Activated naive CD4-positive, alpha-beta T cell treated with anti-CD3 and anti-CD28 coated beads, Interleukin-2, amount 50 U/mL, for 16 hours (primary cell): ENCODE measurements around the gene DOCK1.

Source experiments
- DNase-seq: peaks from one replicate; pipeline ENCODE4 v3.0.0-alpha.2; 2020

DOCK1 gene

DNA sequence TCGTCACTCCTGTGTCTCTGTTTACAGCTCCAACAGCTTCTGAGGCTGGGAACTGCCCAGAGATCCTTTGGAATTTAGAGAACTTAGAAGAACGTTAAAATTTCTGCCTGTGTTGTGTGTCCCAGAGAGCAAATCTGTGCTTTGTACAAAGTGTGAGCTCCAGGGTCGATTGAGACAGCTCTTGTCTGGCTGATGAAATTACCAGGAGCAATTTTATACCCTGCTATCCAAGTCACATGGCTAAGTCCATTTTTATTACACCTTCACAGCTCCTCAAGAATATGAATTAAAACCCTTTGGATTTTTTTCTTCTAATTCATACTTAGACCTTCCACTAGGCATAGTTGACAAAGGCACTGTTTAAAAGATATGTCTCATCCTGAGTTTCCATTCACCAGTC is 337.7 kb downstream of the DOCK1 start:
- DNase-seq, result no peak

DNA sequence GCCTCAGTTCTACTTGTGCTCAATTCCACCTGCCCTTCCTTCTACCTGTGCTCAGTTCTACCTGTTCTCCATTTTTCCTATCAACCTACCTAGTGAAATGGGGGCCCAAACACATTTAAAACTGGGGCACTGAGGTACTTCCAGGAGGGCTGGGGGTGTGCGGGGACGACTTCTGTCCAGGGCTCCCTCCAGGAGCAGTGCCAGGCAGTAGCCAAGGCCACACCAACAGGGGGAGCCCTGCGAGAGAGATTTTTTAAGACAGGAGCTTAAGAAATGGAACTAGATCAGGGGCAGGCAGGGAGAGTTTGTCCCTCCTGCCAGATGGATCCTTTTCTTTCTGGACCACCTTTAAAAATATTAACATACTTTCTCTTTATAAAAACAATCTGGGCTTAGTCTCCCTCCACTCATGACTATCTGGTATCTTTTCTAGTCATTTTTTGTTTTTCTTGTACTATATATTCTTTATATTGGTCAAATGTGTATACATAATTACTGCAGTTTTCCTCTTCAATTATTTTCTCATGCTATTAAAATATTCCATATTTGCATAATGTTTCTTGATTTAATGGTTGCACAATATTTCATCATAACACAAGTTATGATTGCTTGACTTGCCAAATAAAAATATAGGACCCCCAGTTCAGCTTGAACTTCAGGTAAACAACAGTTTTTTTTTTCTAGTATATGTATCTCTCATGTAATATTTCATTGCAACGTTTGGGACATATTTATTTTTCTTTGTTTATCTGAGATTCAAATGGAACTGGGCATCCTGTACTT is 338.5 kb downstream of the DOCK1 start:
- no peak for DNase-seq

DNA sequence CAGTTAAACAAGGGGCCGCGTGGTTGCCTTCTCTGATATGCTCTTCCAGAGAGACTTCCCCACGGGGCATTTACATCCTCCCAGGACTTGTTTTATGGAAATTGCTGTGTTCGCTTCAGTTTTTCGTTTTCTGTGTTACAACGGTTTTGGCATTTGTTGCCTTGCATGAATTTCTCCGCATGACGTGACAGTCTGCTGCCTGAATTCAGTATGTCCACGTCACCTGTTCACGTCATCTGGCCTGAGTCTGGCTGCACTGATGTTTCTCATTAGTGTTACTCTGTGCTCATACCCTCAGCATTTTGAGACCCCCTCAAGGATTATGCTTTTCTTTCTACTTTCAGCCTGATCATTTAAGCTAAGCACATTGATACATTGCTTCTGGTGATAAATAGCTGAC is 340.2 kb downstream of the DOCK1 start:
- DNase-seq, result no peak

DNA sequence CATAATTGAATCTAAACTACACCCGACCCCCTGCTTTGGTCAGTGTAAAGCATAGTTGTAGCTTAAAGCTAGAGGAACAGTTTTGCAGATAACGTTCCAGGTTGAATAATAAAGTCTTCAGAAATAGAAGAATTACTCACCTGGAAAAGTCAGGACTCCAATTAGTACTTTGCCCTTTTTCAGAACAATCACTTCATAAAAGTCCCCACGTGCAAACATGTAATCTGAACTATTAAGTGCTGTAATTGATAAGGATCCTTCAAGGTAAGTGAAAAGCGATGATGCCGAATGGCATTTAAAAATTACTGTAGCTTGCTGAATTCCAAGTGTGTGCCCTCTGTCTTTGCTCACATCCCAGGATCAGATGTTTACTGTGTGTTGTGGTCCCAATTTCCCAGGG is 344.8 kb downstream of the DOCK1 start:
- DNase-seq, result no peak

GRCh38 chr10:127252818-127253217 is 347.6 kb downstream of the DOCK1 start:
- DNase-seq, result no peak

DNA sequence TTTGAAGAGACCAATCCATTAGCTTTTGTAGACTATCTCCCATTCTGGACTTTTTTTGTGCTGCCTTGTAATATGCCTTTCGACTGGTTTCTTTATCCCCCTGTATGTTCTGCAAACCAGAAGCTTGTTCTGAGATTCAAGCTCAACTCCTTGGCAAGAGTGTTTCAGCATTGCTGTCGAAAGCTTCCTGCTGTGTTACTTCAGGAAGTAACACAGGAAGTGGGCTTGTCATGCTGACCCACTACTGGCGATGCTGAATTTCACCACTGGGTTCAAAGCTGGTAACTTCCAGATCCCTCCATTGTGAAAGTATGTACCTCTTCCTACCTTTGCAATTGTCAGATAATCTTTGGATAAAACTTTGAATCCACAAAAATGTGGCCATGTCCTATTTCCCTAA is 349.0 kb downstream of the DOCK1 start:
- DNase-seq, result no peak

GRCh38 chr10:127257395-127257794 is 352.2 kb downstream of the DOCK1 start:
- DNase-seq, result no peak

DNA sequence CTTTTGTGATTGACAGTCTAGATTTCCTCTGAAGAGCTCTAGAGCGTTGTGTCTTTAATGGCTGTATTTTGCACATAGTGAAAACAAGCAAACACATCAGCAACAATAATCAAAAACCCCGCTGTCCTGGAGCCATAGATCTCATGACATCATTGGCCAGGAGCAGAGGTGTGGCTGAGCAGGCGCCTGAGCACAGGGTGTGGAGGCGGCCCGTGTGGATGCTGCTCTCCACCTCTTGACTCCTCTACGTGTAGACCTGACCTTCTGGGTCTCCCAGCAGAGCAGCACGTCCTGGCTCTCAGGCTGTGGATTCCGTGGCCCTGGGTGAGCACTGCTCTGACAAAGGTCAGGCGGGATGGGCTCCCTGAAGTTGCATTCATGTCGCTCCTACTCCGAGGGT is 354.1 kb downstream of the DOCK1 start:
- no peak for DNase-seq

- DNase-seq, result no peak
These were observed 357.4 kb downstream of the DOCK1 start for GRCh38 chr10:127262606-127263005.

GRCh38 chr10:127265288-127265687 is 360.1 kb downstream of the DOCK1 start:
- DNase-seq, result no peak

DNA sequence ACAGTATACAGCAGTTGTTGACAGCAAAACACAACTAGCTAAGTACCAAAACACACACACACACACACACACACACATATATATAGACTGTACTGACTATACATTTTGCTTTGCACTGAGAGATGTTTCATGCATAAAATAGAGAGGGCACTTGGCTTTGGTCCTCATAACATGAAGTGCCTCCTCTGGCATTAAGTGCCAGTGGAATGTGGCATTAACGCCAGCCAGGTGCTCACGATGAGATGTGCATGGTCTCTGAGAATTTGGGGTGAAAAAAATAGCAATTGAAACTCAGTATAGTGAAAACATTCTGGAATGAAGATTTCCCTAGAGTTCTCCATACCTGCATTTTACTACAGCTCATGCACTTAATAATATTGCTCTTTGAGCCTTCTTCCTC is 361.2 kb downstream of the DOCK1 start:
- no peak for DNase-seq

- no peak for DNase-seq
These were observed 362.2 kb downstream of the DOCK1 start for GRCh38 chr10:127267442-127267841.

GRCh38 chr10:127272076-127272475 is 366.8 kb downstream of the DOCK1 start:
- DNase-seq, result no peak

DNA sequence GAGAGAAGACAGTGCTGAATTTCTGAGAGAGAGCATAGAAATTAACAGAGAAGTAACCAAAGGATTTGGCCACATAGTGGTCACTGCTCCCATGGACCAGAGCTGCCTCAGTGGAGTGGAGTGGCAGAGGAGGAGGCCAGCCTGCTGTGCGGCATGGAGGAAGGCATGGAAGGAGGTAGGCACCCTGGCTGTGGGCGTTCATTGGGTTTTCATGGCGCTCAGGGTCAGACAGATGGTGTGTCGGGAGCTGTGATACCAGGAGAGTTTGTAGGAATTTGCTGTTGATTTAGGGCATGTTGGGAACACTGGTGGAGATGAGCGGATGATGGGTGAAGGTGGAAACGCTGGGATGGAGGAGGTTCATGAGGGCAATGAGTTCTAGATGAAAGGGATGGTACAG is 370.0 kb downstream of the DOCK1 start:
- DNase-seq, result no peak

DNA sequence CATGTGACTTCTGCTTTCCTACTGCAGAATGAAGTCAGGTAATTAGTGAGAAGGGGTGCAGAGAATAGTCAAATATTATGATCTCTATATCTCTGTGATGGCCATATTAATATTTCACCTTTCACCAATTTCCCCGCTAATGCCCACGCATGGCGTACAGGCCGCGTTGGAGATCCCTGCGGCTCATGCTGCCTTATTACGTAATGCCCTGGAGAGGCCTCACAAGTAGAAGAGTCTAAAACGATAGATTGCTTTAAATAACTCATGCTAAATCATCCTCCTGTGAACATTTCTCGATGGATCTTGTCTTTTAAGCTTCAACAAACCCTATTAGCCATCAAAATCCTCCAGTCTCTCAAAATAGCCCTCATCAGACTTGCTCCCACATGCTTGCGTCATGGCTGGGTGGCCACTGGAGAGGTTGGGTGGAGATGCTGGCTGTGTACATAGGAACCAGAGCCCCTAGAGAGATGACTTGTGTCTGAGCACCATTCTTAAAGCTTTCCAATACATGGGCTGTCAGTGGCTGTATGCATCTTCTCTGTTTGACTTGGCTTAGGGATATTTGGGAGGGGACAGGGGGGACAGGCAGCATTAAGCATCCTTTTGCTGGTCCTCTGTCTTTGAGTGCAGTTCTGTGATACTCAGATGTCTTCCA is 370.7 kb downstream of the DOCK1 start:
- DNase-seq, result no peak

- no peak for DNase-seq
These were observed 371.7 kb downstream of the DOCK1 start for GRCh38 chr10:127276794-127277462.

DNA sequence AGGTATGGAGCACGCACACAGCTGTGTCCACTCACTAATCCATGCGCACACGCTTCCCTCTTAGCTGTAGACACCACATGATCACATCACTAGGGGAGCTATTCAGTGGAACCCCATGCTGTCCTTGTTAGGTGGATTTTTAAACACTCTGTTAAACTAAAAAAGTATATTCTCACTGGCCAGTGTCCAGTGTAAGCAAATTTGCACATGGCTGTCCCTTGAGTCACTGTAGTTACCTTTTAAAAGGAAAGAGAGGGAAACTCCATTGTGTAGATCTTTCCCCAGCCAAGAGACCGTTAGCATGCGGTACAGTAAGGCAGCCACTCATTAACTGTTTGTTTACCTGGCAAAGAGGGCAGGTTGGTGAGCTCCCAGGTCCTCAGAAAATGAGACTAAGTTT is 372.8 kb downstream of the DOCK1 start:
- no peak for DNase-seq

GRCh38 chr10:127279334-127279774 is 374.1 kb downstream of the DOCK1 start:
- no peak for DNase-seq

- DNase-seq, result no peak
These were observed 375.2 kb downstream of the DOCK1 start for GRCh38 chr10:127280446-127280845.

DNA sequence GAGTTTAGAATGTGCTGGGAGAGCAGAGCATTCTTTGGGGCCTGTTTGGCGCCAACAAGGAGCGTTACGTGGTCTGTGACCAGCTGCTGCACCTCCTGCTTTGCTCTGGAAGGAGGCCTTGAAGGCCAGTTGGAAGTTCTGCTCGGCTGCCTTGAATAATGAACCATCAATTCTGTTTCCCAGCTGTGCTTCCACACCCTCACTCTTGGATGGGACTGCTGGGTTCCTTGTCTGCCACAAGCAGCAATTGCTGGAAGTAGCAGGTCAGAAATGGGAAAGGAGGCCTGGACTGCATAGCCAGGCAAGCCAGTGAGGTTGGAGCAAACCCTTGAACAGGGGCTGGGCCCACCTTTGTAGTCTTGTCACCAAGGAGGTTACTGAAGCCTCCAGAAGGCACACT is 377.8 kb downstream of the DOCK1 start:
- no peak for DNase-seq

DNA sequence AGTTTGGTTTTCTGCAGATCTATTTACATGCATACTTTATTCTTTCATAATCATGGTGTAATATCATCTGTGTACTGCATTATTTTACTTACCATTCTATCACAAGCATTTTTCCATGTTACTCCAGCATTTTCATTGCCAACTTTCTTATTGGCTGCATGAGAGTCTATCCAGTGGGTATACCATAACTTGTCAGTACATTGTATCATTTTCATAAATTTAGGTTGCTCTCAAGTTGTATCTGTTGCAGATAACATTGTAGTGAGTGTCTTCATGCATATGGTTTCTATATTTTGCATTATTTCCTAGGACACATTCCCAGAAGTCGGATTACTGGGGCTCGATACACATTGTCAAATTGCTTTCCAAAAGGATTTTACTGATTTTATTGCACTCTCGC is 378.3 kb downstream of the DOCK1 start:
- DNase-seq, result no peak

GRCh38 chr10:127290850-127291249 is 385.6 kb downstream of the DOCK1 start:
- no peak for DNase-seq

- DNase-seq, result no peak
These were observed 386.1 kb downstream of the DOCK1 start for GRCh38 chr10:127291329-127291728.

DNA sequence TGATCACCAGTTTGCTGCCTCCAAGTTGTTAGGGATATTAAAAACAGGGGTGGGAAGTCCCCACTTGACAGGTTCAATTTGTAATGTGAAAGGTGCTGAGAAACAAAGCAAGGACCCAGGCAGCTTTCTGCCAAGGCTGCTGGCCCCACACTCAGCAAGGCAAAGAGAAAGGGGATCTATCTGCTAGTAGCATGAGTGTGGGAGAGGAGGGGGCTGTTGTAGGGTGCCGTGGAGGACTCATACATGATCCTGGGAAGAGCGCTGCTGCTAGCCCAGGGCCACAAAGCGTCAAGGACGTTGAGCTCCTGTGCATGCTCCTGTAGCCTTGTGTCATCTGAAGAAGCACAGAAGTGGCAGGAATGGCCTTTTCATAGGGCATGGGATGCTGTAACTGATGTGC is 387.7 kb downstream of the DOCK1 start:
- no peak for DNase-seq
